ENCODE data around the gene GLOD4. TPM values are rescaled to one million over a fixed set of nuclear protein-coding genes. Genes with fewer than 3 reads are reported as not detected.
"Not testable (repeated sequence)": the region's sequence is repeated elsewhere in the genome, so short reads cannot be mapped to it uniquely, and the experiment has no call there.

GLOD4 gene
- total RNA-seq, 2 experiments from 2014 or later = 61.1 to 63.7 TPM

- H3K4me1 Mint-ChIP-seq (ENCODE audit: low read depth) = peaks cover 6% of the 10 kb centered on the region
- H3K36me3 Mint-ChIP-seq (ENCODE audit: low read depth) = peaks cover 3% of the 10 kb centered on the region
- intact Hi-C loops (cut with micrococcal nuclease) = no loop called here
- no peak overlapping the region for H3K4me3 Mint-ChIP-seq
- CTCF ChIA-PET = interaction anchor here (1.3 kb wide), 1 partner anchor 200 kb away, joined by 4 read pairs; no protein-coding TSS in a partner anchor
- H3K9me3 Mint-ChIP-seq = no peaks in the 10 kb centered on the region
- no peak overlapping the region for H3K27ac Mint-ChIP-seq
- no peak for DNase-seq
- H3K27me3 Mint-ChIP-seq (ENCODE audit: low read depth) = no peaks in the 10 kb centered on the region
Measured at GRCh38 chr17:799261-799660, 17.2 kb upstream of the GLOD4 start.

GRCh38 chr17:798246-798645 is 16.2 kb upstream of the GLOD4 start:
- intact Hi-C loops (cut with micrococcal nuclease) = no loop called here
- peaks cover 3% of the 10 kb centered on the region for H3K36me3 Mint-ChIP-seq (ENCODE audit: low read depth)
- no peak overlapping the region for H3K4me3 Mint-ChIP-seq
- no peaks in the 10 kb centered on the region for H3K27me3 Mint-ChIP-seq (ENCODE audit: low read depth)
- H3K9me3 Mint-ChIP-seq = no peaks in the 10 kb centered on the region
- DNase-seq = no peak
- CTCF ChIA-PET = interaction anchor here (0.6 to 1.5 kb wide), 3 partner anchors 16 to 182 kb away, joined by 3 read pairs; partner anchors contain the start of genes GLOD4, MRM3 and NXN
- no peak overlapping the region for H3K27ac Mint-ChIP-seq
- H3K4me1 Mint-ChIP-seq (ENCODE audit: low read depth) = peaks cover 6% of the 10 kb centered on the region

GRCh38 chr17:797236-797840 is 15.3 kb upstream of the GLOD4 start:
- Mint-ChIP-seq H3K36me3 (ENCODE audit: low read depth) (peaks cover 3% of the 10 kb centered on the region), H3K9me3 (no peaks in the 10 kb centered on the region)

GRCh38 chr17:796609-797008 is 14.5 kb upstream of the GLOD4 start:
- Mint-ChIP-seq H3K4me1 (ENCODE audit: low read depth) (peaks cover 6% of the 10 kb centered on the region), H3K9me3 (no peaks in the 10 kb centered on the region), H3K36me3 (ENCODE audit: low read depth) (peaks cover 5% of the 10 kb centered on the region), H3K27me3 (ENCODE audit: low read depth) (no peaks in the 10 kb centered on the region), H3K4me3 (no peak overlapping the region), H3K27ac (no peak overlapping the region)
- DNase-seq = no peak
- intact Hi-C loops (cut with micrococcal nuclease) = no loop called here
- CTCF ChIA-PET = interaction anchor here (1.4 to 2.5 kb wide), 4 partner anchors 10 to 200 kb away, joined by 3 to 23 read pairs (median 9); partner anchors contain the start of genes NXN and TIMM22

More at GRCh38 chr17:797236-797840, 15.3 kb upstream of the GLOD4 start:
- Mint-ChIP-seq H3K27me3 (ENCODE audit: low read depth) (no peaks in the 10 kb centered on the region), H3K4me3 (no peak overlapping the region), H3K4me1 (ENCODE audit: low read depth) (peaks cover 6% of the 10 kb centered on the region), H3K27ac (no peak overlapping the region)
- no peak for DNase-seq
- CTCF ChIA-PET = interaction anchor here (0.9 to 2.5 kb wide), 4 partner anchors 11 to 185 kb away, joined by 3 to 8 read pairs (median 3); partner anchors contain the start of genes GLOD4, MRM3 and NXN
- intact Hi-C loops (cut with micrococcal nuclease) = no loop called here

GRCh38 chr17:795721-796120 is 13.6 kb upstream of the GLOD4 start:
- intact Hi-C loops (cut with micrococcal nuclease) = loop anchor here (1.0 kb wide), 1 partner anchor 204 kb away; no protein-coding TSS in a partner anchor
- H3K36me3 Mint-ChIP-seq (ENCODE audit: low read depth) = peaks cover 9% of the 10 kb centered on the region
- CTCF ChIA-PET = interaction anchor here (1.3 to 2.5 kb wide), 4 partner anchors 9 to 201 kb away, joined by 4 to 23 read pairs (median 9); partner anchors contain the start of genes NXN and TIMM22
- no peak overlapping the region for H3K4me3 Mint-ChIP-seq
- H3K4me1 Mint-ChIP-seq (ENCODE audit: low read depth) = peaks cover 6% of the 10 kb centered on the region
- no peak overlapping the region for H3K27ac Mint-ChIP-seq
- no peaks in the 10 kb centered on the region for H3K27me3 Mint-ChIP-seq (ENCODE audit: low read depth)
- DNase-seq = no peak
- H3K9me3 Mint-ChIP-seq = no peaks in the 10 kb centered on the region

- Mint-ChIP-seq H3K4me3 (no peak overlapping the region), H3K27ac (no peak overlapping the region), H3K9me3 (no peaks in the 10 kb centered on the region), H3K36me3 (ENCODE audit: low read depth) (peaks cover 9% of the 10 kb centered on the region), H3K27me3 (ENCODE audit: low read depth) (no peaks in the 10 kb centered on the region), H3K4me1 (ENCODE audit: low read depth) (peaks cover 6% of the 10 kb centered on the region)
- intact Hi-C loops (cut with micrococcal nuclease) = loop anchor here (1.0 kb wide), 1 partner anchor 204 kb away; no protein-coding TSS in a partner anchor
- no peak for DNase-seq
- CTCF ChIA-PET = interaction anchor here (1.3 to 2.5 kb wide), 4 partner anchors 9 to 201 kb away, joined by 4 to 23 read pairs (median 9); partner anchors contain the start of genes NXN and TIMM22
Measured at GRCh38 chr17:795276-795675, 13.2 kb upstream of the GLOD4 start.

- Mint-ChIP-seq H3K27ac (no peak overlapping the region), H3K27me3 (ENCODE audit: low read depth) (no peaks in the 10 kb centered on the region), H3K36me3 (ENCODE audit: low read depth) (peaks cover 11% of the 10 kb centered on the region), H3K4me1 (ENCODE audit: low read depth) (peaks cover 6% of the 10 kb centered on the region), H3K4me3 (no peak overlapping the region), H3K9me3 (no peaks in the 10 kb centered on the region)
- peak; percentile 64 for DNase-seq
- CTCF ChIA-PET = interaction anchor here (0.7 to 2.5 kb wide), 6 partner anchors 8 to 328 kb away, joined by 3 to 23 read pairs (median 6); partner anchors contain the start of genes NXN and TIMM22
- intact Hi-C loops (cut with micrococcal nuclease) = loop anchor here (1.0 to 5.0 kb wide), 3 partner anchors 186 to 262 kb away; no protein-coding TSS in a partner anchor
Measured at GRCh38 chr17:794876-795275, 12.8 kb upstream of the GLOD4 start.

- H3K36me3 Mint-ChIP-seq (ENCODE audit: low read depth) = peaks cover 13% of the 10 kb centered on the region
- H3K4me3 Mint-ChIP-seq = no peak overlapping the region
- no peak for DNase-seq
- H3K9me3 Mint-ChIP-seq = no peaks in the 10 kb centered on the region
- intact Hi-C loops (cut with micrococcal nuclease) = loop anchor here (5.0 kb wide), 1 partner anchor 265 kb away; no protein-coding TSS in a partner anchor
- peaks cover 6% of the 10 kb centered on the region for H3K4me1 Mint-ChIP-seq (ENCODE audit: low read depth)
- no peaks in the 10 kb centered on the region for H3K27me3 Mint-ChIP-seq (ENCODE audit: low read depth)
- H3K27ac Mint-ChIP-seq = no peak overlapping the region
- CTCF ChIA-PET = interaction anchor here (0.6 to 1.3 kb wide), 3 partner anchors 25 to 204 kb away, joined by 3 to 5 read pairs (median 5); no protein-coding TSS in a partner anchor
Measured at GRCh38 chr17:792277-792676, 10.2 kb upstream of the GLOD4 start.

- Mint-ChIP-seq H3K27ac (no peak overlapping the region), H3K36me3 (ENCODE audit: low read depth) (peaks cover 15% of the 10 kb centered on the region), H3K27me3 (ENCODE audit: low read depth) (no peaks in the 10 kb centered on the region), H3K4me1 (ENCODE audit: low read depth) (peaks cover 6% of the 10 kb centered on the region), H3K9me3 (no peaks in the 10 kb centered on the region), H3K4me3 (no peak overlapping the region)
- CTCF ChIA-PET = interaction anchor here (0.6 to 1.3 kb wide), 3 partner anchors 25 to 204 kb away, joined by 3 to 5 read pairs (median 5); no protein-coding TSS in a partner anchor
- intact Hi-C loops (cut with micrococcal nuclease) = loop anchor here (5.0 kb wide), 1 partner anchor 265 kb away; no protein-coding TSS in a partner anchor
- DNase-seq = no peak
Measured at GRCh38 chr17:791829-792228, 9.7 kb upstream of the GLOD4 start.

GRCh38 chr17:790874-791247 is 8.8 kb upstream of the GLOD4 start:
- H3K4me3 Mint-ChIP-seq; H3K27ac Mint-ChIP-seq; H3K9me3 Mint-ChIP-seq; DNase-seq; CTCF ChIA-PET; H3K4me1 Mint-ChIP-seq (ENCODE audit: low read depth); H3K27me3 Mint-ChIP-seq (ENCODE audit: low read depth): not testable (repeated sequence)
- H3K36me3 Mint-ChIP-seq (ENCODE audit: low read depth) = peaks cover 15% of the 10 kb centered on the region
- intact Hi-C loops (cut with micrococcal nuclease) = loop anchor here (5.0 kb wide), 1 partner anchor 266 kb away; no protein-coding TSS in a partner anchor

GRCh38 chr17:789931-790873 is 8.1 kb upstream of the GLOD4 start:
- H3K4me3 Mint-ChIP-seq; DNase-seq; H3K27me3 Mint-ChIP-seq (ENCODE audit: low read depth); H3K27ac Mint-ChIP-seq; H3K4me1 Mint-ChIP-seq (ENCODE audit: low read depth); H3K9me3 Mint-ChIP-seq; CTCF ChIA-PET: not testable (repeated sequence)
- H3K36me3 Mint-ChIP-seq (ENCODE audit: low read depth) = peaks cover 15% of the 10 kb centered on the region
- intact Hi-C loops (cut with micrococcal nuclease) = loop anchor here (5.0 kb wide), 1 partner anchor 267 kb away; no protein-coding TSS in a partner anchor

All from activated naive CD4-positive, alpha-beta T cell treated with anti-CD3 and anti-CD28 coated beads for 36 hours (primary cell).